Measurements from ENCODE around the gene MCF2L.

The MCF2L gene

DNA sequence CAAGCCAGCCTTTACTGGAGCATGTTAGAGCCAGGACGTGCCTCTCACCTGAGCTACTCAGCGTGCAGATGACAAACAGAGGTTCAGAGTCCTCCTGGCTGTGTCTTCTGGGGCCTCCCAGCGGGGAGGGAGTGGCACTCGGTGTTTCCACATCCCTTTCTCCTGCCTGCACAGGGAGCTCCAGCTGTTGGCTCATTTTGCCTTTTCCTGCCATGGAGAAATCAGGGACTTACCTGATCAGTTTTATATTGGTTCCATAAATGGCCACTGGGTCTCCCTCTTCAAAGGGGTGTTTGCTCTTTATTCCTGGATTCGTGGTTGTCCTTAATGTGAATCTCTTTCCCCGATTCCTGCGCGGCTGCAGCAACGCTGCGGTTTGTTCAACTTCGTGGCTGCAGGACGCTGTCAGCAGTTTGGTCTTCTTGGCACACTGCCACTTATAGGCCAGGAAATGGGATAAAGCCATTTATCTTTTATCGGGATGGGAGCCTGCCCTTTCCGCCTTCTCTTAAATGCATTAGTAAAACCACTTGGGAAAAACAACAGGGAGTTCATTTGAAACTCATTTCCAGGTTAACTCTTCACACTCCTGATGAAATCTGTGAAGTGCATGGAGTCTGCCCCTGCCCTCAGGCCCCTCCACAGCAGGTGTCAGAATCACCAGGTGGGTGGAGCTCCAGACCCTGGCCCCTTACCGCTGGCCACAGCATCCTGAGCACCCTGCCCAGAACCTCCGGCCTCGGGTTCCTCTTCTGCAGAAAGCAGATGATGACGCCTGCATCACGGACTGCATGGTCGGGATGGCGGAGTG lies 39.8 kb upstream of the MCF2L start:
- TF ChIP-seq, protein P1, sequence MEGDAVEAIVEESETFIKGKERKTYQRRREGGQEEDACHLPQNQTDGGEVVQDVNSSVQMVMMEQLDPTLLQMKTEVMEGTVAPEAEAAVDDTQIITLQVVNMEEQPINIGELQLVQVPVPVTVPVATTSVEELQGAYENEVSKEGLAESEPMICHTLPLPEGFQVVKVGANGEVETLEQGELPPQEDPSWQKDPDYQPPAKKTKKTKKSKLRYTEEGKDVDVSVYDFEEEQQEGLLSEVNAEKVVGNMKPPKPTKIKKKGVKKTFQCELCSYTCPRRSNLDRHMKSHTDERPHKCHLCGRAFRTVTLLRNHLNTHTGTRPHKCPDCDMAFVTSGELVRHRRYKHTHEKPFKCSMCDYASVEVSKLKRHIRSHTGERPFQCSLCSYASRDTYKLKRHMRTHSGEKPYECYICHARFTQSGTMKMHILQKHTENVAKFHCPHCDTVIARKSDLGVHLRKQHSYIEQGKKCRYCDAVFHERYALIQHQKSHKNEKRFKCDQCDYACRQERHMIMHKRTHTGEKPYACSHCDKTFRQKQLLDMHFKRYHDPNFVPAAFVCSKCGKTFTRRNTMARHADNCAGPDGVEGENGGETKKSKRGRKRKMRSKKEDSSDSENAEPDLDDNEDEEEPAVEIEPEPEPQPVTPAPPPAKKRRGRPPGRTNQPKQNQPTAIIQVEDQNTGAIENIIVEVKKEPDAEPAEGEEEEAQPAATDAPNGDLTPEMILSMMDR (IDR thresholded peaks at IDR 0.05): no peak

DNA sequence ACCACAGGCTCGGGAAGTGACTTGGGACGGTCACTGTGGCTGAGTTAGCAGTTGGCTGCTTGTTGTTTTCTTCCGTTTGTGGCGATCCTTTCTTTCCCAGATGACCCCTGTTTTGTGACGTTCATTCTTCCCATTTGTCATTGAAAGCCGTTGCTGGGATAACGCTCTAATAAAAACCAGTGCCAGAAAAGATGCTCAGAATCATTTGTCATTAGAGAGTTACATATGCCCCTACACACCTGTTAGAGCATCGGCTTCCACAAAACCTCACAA lies 39.3 kb upstream of the MCF2L start:
- TF ChIP-seq, protein P1 (IDR thresholded peaks at IDR 0.05): no peak

DNA sequence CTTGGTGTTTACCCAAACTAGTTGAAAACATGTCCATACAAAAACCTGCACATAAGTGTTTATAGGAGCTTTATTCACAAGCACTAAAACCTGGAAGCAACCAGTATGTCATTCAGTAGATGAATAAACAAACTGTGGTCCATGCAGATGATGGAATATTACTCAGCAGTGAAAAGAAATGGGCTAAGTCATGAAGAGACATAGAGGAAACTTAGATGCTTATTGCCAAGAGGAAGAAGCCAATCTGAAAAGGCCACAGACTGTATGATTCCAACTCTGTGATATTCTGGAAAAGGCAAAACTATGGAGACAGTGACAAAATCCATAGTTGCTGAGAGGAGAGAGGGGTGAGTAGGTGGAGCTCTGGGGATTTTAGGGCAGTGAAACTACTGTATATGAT lies 38.8 kb upstream of the MCF2L start:
- TF ChIP-seq, protein P1 (IDR thresholded peaks at IDR 0.05): no peak

DNA sequence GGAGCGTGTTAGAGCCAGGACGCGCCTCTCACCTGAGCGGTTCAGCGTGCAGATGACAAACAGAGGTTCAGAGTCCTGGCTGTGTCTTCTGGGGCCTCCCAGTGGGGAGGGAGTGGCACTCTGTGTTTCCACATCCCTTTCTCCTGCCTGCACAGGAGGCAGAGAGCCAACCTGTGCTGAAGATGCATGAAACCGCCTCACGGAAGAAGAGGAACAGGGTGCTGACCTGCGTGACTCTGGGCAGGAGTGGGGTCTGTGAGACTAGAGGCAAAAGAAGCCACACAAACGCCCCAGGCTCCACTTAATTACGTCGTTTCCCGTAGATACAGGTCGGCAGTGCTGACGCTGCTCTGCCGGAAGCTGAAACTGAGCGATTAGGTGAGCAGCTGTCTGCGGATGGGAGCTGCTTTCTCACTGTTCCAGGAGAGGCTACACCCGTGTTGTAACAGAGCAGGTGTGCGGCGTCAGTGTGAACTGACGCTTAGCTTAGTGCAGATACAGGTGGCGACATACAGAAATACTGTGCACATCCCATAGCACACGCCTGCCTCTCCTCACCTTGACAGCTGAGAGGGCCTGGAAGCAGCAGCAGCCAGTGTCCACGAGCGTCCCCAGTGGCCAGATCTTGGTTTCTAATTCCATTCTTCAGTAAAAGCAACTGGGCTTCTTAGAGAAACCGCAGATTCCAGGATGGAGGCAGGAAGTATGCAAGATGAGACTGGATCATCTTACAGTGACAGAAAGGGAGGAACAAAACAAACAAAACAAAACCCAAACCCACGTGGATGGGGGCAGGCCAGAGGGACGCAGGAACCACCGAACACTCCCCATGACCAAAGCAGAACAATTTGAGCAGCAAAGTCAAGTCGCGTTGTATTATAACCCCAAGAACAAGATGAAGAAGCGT lies 37.7 kb upstream of the MCF2L start:
- TF ChIP-seq, protein P1 (IDR thresholded peaks at IDR 0.05): peak; percentile 49

DNA sequence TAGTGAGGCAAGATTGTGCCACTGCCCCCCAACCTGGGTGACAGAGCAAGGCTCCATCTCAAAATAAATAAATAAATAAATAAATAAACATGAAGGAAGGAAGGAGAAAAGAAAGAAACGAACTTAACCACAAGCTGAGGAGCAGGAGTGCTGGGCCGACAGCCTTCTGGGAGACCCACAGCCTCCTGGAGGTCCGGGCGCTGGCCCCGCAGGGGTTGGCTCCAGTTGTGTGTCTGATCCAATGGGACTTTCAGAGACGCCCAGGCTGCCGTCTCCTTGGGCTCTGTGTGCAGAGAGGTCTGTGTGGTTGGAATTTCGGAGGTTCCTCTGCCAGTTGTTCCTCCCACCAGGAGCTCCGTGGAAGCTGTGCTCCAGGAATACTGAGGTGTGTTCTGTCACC lies 36.0 kb upstream of the MCF2L start:
- TF ChIP-seq, protein P1 (IDR thresholded peaks at IDR 0.05): no peak

DNA sequence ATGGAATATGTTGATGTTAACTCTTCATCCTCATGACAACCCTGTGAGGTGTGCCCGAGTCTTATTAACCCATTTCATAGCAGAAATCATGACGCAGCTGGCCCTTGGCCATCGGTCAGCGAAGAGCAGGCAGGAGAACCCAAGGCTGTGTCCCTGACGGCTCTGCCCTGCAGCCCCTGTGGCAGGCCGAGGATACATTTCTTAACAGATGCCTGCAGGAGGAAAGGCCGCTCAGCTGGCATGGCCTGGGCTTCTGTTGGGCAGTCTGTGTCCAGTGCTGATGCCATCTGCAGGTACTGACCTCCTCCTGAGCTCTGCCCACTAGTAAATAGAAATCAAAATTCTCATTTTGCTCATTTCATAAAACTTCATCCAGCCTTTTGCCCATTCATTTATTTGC lies 35.4 kb upstream of the MCF2L start:
- TF ChIP-seq, protein P1 (IDR thresholded peaks at IDR 0.05): no peak

DNA sequence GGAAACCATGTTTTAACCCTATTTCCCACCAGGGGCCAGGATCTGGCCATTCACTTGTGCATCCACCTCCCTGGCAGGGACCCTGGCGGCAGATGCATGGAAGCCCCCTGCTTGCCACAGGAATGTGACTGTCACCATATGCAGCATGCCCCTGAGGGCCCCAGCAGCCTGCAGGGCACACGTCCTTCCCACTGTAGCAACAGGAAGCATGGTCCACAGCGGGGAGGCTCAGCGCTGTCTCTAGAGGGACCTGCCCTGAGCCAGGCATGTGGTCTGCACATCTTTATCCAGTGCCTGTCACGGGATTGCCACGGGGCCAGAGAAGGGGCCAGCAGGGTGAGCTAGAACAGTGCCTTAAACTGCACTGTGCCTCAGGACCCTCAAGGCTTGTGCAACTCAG lies 34.9 kb upstream of the MCF2L start:
- TF ChIP-seq, protein P1 (IDR thresholded peaks at IDR 0.05): no peak

Measured in LNCAP (cell line).